Stomach (tissue), 4 donors: ENCODE measurements around the gene SLC37A1.

ENCODE experiments used
- POLR2A ChIP-seq, 4 donors: fragments of 450-650 bp; IDR thresholded peaks; one replicate each; pipeline ENCODE4 v1.6.1; 2016; ENCODE audit warnings: antibody characterized with exemption in 4 of 4, control low read depth in 2 of 4, mild to moderate bottlenecking in 1 of 4, moderate library complexity in 1 of 4
- POLR2AphosphoS5 ChIP-seq, 3 donors: sonication (generic); formaldehyde crosslinking; IDR thresholded peaks; one replicate each; pipeline ENCODE4 v1.6.1; 2016; ENCODE audit warnings: antibody characterized with exemption in 3 of 3
- TF ChIP-seq, protein P1 (sequence below), 7 experiments: fragments of 450-650 bp in 4 of 7; fragments of 200-600 bp in 3 of 7; sonication (generic) in 3 of 7; IDR thresholded peaks; one replicate each; pipeline ENCODE4 v1.5.1; 2016 to 2019; ENCODE audit warnings: antibody characterized with exemption in 7 of 7, control low read depth in 2 of 7, mild to moderate bottlenecking in 1 of 7

DNA sequence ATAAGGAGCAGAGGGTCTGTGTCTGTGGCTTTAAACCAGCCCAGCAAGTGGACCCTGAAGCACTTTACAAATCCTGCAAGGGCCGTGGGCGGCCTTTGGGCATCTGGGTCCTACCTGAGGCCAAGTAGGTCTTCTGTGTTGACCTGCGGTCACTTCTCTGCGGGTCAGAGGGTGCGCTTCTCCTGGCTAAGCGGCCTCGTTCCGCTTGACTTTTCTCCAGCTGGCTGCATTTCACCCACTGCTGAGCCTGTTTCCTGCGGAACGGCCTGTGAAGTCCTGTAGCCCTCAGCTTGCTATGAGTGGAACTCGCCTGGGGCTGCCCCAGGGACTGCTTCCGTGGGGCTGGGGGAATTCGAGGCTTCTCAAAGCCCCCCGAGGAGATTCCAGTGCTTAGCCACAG lies 43.3 kb downstream of the SLC37A1 start:
- TF ChIP-seq, protein P1, sequence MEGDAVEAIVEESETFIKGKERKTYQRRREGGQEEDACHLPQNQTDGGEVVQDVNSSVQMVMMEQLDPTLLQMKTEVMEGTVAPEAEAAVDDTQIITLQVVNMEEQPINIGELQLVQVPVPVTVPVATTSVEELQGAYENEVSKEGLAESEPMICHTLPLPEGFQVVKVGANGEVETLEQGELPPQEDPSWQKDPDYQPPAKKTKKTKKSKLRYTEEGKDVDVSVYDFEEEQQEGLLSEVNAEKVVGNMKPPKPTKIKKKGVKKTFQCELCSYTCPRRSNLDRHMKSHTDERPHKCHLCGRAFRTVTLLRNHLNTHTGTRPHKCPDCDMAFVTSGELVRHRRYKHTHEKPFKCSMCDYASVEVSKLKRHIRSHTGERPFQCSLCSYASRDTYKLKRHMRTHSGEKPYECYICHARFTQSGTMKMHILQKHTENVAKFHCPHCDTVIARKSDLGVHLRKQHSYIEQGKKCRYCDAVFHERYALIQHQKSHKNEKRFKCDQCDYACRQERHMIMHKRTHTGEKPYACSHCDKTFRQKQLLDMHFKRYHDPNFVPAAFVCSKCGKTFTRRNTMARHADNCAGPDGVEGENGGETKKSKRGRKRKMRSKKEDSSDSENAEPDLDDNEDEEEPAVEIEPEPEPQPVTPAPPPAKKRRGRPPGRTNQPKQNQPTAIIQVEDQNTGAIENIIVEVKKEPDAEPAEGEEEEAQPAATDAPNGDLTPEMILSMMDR (IDR thresholded peaks at IDR 0.05) = no peak
- no peak for TF ChIP-seq POLR2AphosphoS5 (IDR thresholded peaks at IDR 0.05)
- no peak for TF ChIP-seq POLR2A (IDR thresholded peaks at IDR 0.05)
